Nephron progenitor cell (in vitro differentiated cells): Measurements from ENCODE around the gene SOX9.

Experiments used
- DNase-seq: peaks from one replicate; pipeline ENCODE4 v3.0.0; 2021
- H3K27ac Mint-ChIP-seq: 2 replicates; pipeline ENCODE4 v1.8.0; 2021; ENCODE audit warnings: mild to moderate bottlenecking, moderate library complexity, mixed read lengths
- H3K27me3 Mint-ChIP-seq: 2 replicates; pipeline ENCODE4 v1.8.0; 2021; ENCODE audit warnings: mild to moderate bottlenecking, low read depth, mixed read lengths; ENCODE audit not compliant: poor library complexity
- H3K36me3 Mint-ChIP-seq: 2 replicates; pipeline ENCODE4 v1.8.0; 2021; ENCODE audit warnings: low read depth, mixed read lengths
- H3K4me1 Mint-ChIP-seq: 2 replicates; pipeline ENCODE4 v1.8.0; 2021; ENCODE audit warnings: mixed read lengths
- H3K4me3 Mint-ChIP-seq: 2 replicates; pipeline ENCODE4 v1.8.0; 2021; ENCODE audit warnings: mild to moderate bottlenecking, moderate library complexity, mixed read lengths
- H3K9me3 Mint-ChIP-seq: 2 replicates; pipeline ENCODE4 v1.8.0; 2021; ENCODE audit warnings: mild to moderate bottlenecking, moderate library complexity, mixed read lengths
- CTCF ChIP-seq: fragments of 200-600 bp; sonication (generic); IDR thresholded peaks from 2 replicates; pipeline ENCODE4 v1.5.0; 2021; ENCODE audit warnings: antibody characterized with exemption

SOX9 gene

GRCh38 chr17:72079700-72080099 lies 41.1 kb upstream of the SOX9 start:
- DNase-seq = no peak
- H3K9me3 Mint-ChIP-seq = no peaks in the 10 kb centered on the region
- no peak overlapping the region for H3K27ac Mint-ChIP-seq
- H3K4me3 Mint-ChIP-seq = no peak overlapping the region
- no peaks in the 10 kb centered on the region for H3K4me1 Mint-ChIP-seq
- TF ChIP-seq CTCF = no peak
- peaks cover 5% of the 10 kb centered on the region for H3K27me3 Mint-ChIP-seq
- H3K36me3 Mint-ChIP-seq = no peaks in the 10 kb centered on the region

- H3K27me3 Mint-ChIP-seq = peaks cover 24% of the 10 kb centered on the region
Observed at GRCh38 chr17:72087876-72088275, 32.9 kb upstream of the SOX9 start.

GRCh38 chr17:72089453-72089987 lies 31.3 kb upstream of the SOX9 start:
- DNase-seq = no peak
- no peak overlapping the region for H3K27ac Mint-ChIP-seq
- H3K4me1 Mint-ChIP-seq = no peaks in the 10 kb centered on the region
- H3K4me3 Mint-ChIP-seq = no peak overlapping the region
- peaks cover 15% of the 10 kb centered on the region for H3K9me3 Mint-ChIP-seq
- H3K36me3 Mint-ChIP-seq = peaks cover 5% of the 10 kb centered on the region
- TF ChIP-seq CTCF = no peak
- H3K27me3 Mint-ChIP-seq = peaks cover 24% of the 10 kb centered on the region

More at GRCh38 chr17:72087876-72088275, 32.9 kb upstream of the SOX9 start:
- peaks cover 15% of the 10 kb centered on the region for H3K9me3 Mint-ChIP-seq
- H3K36me3 Mint-ChIP-seq = peaks cover 5% of the 10 kb centered on the region
- DNase-seq = no peak
- no peak overlapping the region for H3K27ac Mint-ChIP-seq
- no peak for TF ChIP-seq CTCF
- no peaks in the 10 kb centered on the region for H3K4me1 Mint-ChIP-seq
- H3K4me3 Mint-ChIP-seq = no peak overlapping the region

GRCh38 chr17:72090108-72090507 lies 30.7 kb upstream of the SOX9 start:
- Mint-ChIP-seq H3K27me3 (peaks cover 24% of the 10 kb centered on the region), H3K36me3 (peaks cover 5% of the 10 kb centered on the region), H3K27ac (no peak overlapping the region), H3K4me1 (no peaks in the 10 kb centered on the region), H3K4me3 (no peak overlapping the region), H3K9me3 (peaks cover 15% of the 10 kb centered on the region)
- TF ChIP-seq CTCF = no peak
- no peak for DNase-seq

- Mint-ChIP-seq H3K9me3 (peaks cover 17% of the 10 kb centered on the region), H3K4me1 (no peaks in the 10 kb centered on the region), H3K4me3 (no peak overlapping the region), H3K36me3 (peaks cover 5% of the 10 kb centered on the region), H3K27me3 (peaks cover 14% of the 10 kb centered on the region), H3K27ac (no peak overlapping the region)
- no peak for DNase-seq
- no peak for TF ChIP-seq CTCF
Observed at GRCh38 chr17:72092710-72093322, 28.0 kb upstream of the SOX9 start.

GRCh38 chr17:72093707-72094106 lies 27.1 kb upstream of the SOX9 start:
- Mint-ChIP-seq H3K27ac (no peak overlapping the region), H3K36me3 (peaks cover 5% of the 10 kb centered on the region), H3K27me3 (peaks cover 12% of the 10 kb centered on the region), H3K4me3 (no peak overlapping the region), H3K4me1 (peaks cover 6% of the 10 kb centered on the region), H3K9me3 (peaks cover 22% of the 10 kb centered on the region)
- no peak for DNase-seq
- TF ChIP-seq CTCF = no peak
